Heart left ventricle (tissue), 16 donors: ENCODE data around the gene KRTAP12-4. TPM values are rescaled to one million over a fixed set of nuclear protein-coding genes. Genes with fewer than 3 reads are reported as not detected.

Experiments used
- ATAC-seq, 4 donors: fragments of 200-7000 bp; cut with Tn5 transposase; one replicate each; pipeline ENCODE4 v1.9.1; 2020 to 2022; ENCODE audit warnings: moderate library complexity in 4 of 4, mild to moderate bottlenecking in 3 of 4, moderate number of reproducible peaks in 1 of 4
- DNase-seq, 5 donors: peaks; one replicate each; pipeline ENCODE4 v3.0.0-alpha.2; 2020
- H3K27ac ChIP-seq, 12 donors: fragments of 200-600 bp; sonication (generic) in 4 of 12; one replicate each; pipeline versions ENCODE4 v1.5.0 to v1.8.0; 2016 to 2022; ENCODE audit warnings: mild to moderate bottlenecking in 2 of 12
- H3K27me3 ChIP-seq, 9 donors: fragments of 200-600 bp; sonication (generic) in 2 of 9; one replicate each; pipeline versions ENCODE4 v1.5.1 to v1.8.0; 2016 to 2022; ENCODE audit warnings: mild to moderate bottlenecking in 3 of 9
- H3K36me3 ChIP-seq, 9 donors: fragments of 200-600 bp; sonication (generic) in 2 of 9; one replicate each; pipeline versions ENCODE4 v1.5.0 to v1.8.0; 2018 to 2022; ENCODE audit warnings: mild to moderate bottlenecking in 2 of 9
- H3K4me1 ChIP-seq, 12 donors: fragments of 200-600 bp; sonication (generic) in 4 of 12; one replicate each; pipeline versions ENCODE4 v1.5.0 to v1.8.0; 2016 to 2022; ENCODE audit warnings: mild to moderate bottlenecking in 3 of 12
- H3K4me3 ChIP-seq, 12 donors: fragments of 200-600 bp; sonication (generic) in 4 of 12; one replicate each; pipeline versions ENCODE4 v1.5.0 to v1.8.0; 2017 to 2022; ENCODE audit warnings: mild to moderate bottlenecking in 9 of 12, moderate library complexity in 4 of 12
- H3K9me3 ChIP-seq, 12 donors: fragments of 200-600 bp; sonication (generic) in 4 of 12; one replicate each; pipeline versions ENCODE4 v1.5.0 to v1.8.0; 2016 to 2022; ENCODE audit warnings: mild to moderate bottlenecking in 1 of 12
- POLR2A ChIP-seq, 2 donors: fragments of 450-650 bp; IDR thresholded peaks; one replicate each; pipeline ENCODE4 v1.6.1; 2017; ENCODE audit warnings: antibody characterized with exemption in 2 of 2, mild to moderate bottlenecking in 2 of 2, moderate library complexity in 2 of 2
- WGBS, 4 donors: extraction: QIAGEN DNeasy Blood & Tissue Kit in 2 of 4; methylation state at CpG; one replicate each; pipeline versions ENCODE4 v1.1.5 to v1.1.7; 2013 to 2018; 5-methylcytosine and 5-hydroxymethylcytosine counted together
- intact Hi-C, 10 donors: fragments of 100-400 bp; cut with DNase I; formaldehyde crosslinking; loops; one replicate each; pipeline versions ENCODE4 v1.11.1 to v1.14.2; 2022
- polyA plus RNA-seq, 2 donors: library from polyadenylated mRNA; stranded (reverse); fragments of 200-250 nt; gene quantifications; one replicate each; pipeline ENCODE4 v1.2.3, GENCODE V29; 2013
- total RNA-seq, 9 donors: library from RNA; depleted of rRNA in 2 of 9; stranded (reverse); fragments of >200 nt in 2 of 9; fragmentation: NEBNext Ultra II Directional in 3 of 9; extraction: Animal tissue kit (Norgen Biotek cat#: 25700) in 3 of 9; gene quantifications; one replicate each; pipeline versions ENCODE4 v1.1.0 to v1.2.4, GENCODE V29; 2016 to 2023
- TF ChIP-seq, protein P1 (sequence below), 12 donors: fragments of 200-600 bp; sonication (generic) in 4 of 12; IDR thresholded peaks; one replicate each; pipeline versions ENCODE4 v1.5.0 to v1.8.0; 2018 to 2022; ENCODE audit warnings: antibody characterized with exemption in 12 of 12, mild to moderate bottlenecking in 5 of 12
- donor health status: ischemic (EF 13 %, LVEDD 7.1; RV severe dilation, severe dysfunction).
- donor health status: healthy with polysubstance abuse.
- donor health status: DM: no; HTN: yes; CAD: no.
- donor health status: DM: no; HTN: no; CAD: no.
- donor health status: ischemic (EF 25% LVEDD 6.9; RV normal size, moderate dysfunction).
- donor health status: ischemic (EF 25% LVEDD 5.7; RV mildly dilated, moderate dysfunction).
- donor health status: healthy.
- donor health status: DM: yes; HTN: yes; CAD: no.
- donor health status: ischemic (EF 35%, LVEDD 5.7; RV mildly dilated, moderate dysfunction).
- donor health status: nonischemic (EF 11% LVEDD 7.7; RV severe dilation, severe dysfunction).
- donor health status: DM: yes; HTN: yes; CAD: no.
- donor health status: PGD.
- donor health status: ischemic (EF 29% LVEDD 5.4; RV normal size, mild dysfunction).
- donor health status: nonischemic (EF 23%, LVEDD 6.1; RV moderate dilation, normal function).

KRTAP12-4 gene
- total and polyA plus RNA-seq, 11 donors: not detected

DNA sequence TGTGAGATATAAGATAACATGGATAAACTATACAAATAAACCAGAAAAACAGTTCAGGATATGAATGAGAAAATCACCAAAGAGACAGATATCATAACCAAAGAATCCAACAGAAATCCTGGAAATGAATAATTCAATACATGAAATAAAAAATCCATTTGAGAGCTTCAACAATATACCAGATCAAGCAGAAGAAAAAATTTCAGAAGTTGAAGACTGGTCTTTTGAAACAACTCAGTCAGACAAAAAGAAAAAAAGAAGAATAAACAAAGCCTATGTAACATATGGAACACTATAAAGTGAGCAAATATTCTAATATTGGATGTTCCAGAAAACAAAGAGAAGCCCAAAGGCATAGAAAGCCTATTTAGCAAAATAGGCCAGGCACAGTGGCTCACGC, 17.5 kb upstream of the KRTAP12-4 start:
- intact Hi-C loops: no loop called here

DNA sequence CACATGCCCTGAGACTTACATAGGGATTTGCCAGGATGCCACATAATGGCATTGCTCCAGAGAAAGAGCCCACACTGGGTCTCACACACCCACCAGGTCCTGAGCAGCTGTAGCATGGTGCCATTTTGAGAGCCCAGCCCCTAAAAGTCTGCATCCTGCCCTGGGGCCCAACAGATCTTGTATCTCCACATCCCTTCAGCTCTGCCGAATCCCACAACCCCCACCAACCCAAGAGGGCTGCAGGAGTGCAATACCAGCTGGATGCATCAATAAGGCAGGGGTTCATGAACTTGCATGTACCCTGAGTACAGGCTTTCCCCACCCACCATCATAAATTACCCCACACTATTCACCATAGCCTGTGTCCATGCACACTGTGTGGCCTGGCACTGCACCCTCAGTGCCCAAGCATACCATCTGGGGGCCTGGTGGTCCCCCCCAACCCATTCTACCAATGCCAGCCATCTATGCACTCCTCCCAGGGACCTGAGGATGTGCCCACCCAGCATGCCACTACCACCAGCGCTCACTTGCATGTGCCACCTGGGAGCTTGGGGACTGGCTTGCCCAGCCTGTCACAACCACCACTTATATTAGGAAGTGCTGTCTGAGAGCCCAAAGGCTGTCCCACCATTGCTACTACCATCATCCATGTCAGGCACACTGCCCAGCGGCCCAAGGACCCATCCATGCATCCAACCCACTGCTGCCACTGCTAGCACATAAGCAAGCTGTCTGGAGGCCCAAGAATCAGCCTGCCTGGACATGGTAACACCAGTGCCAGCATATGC, 16.4 kb upstream of the KRTAP12-4 start:
- H3K36me3 ChIP-seq: no peaks in the 10 kb centered on the region
- H3K4me1 ChIP-seq: no peaks in the 10 kb centered on the region
- no peak overlapping the region for H3K4me3 ChIP-seq
- H3K27ac ChIP-seq: no peak overlapping the region
- ATAC-seq (no peak), DNase-seq (no peak)
- WGBS, 4 donors: 67 to 85% (median 78%) methylated on average over 2 to 3 of the region's 3 CpGs
- peaks cover 0 to 43% (median 16%) of the 10 kb centered on the region in 12 donors for H3K9me3 ChIP-seq
- no peak for TF ChIP-seq POLR2A (IDR thresholded peaks at IDR 0.05)
- TF ChIP-seq, protein P1, sequence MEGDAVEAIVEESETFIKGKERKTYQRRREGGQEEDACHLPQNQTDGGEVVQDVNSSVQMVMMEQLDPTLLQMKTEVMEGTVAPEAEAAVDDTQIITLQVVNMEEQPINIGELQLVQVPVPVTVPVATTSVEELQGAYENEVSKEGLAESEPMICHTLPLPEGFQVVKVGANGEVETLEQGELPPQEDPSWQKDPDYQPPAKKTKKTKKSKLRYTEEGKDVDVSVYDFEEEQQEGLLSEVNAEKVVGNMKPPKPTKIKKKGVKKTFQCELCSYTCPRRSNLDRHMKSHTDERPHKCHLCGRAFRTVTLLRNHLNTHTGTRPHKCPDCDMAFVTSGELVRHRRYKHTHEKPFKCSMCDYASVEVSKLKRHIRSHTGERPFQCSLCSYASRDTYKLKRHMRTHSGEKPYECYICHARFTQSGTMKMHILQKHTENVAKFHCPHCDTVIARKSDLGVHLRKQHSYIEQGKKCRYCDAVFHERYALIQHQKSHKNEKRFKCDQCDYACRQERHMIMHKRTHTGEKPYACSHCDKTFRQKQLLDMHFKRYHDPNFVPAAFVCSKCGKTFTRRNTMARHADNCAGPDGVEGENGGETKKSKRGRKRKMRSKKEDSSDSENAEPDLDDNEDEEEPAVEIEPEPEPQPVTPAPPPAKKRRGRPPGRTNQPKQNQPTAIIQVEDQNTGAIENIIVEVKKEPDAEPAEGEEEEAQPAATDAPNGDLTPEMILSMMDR (IDR thresholded peaks at IDR 0.05): no peak
- intact Hi-C loops: no loop called here
- no peaks in the 10 kb centered on the region for H3K27me3 ChIP-seq

More for the DNA sequence above, 17.5 kb upstream of the KRTAP12-4 start:
- DNase-seq (no peak), ATAC-seq (no peak)
- H3K27me3 ChIP-seq: no peaks in the 10 kb centered on the region
- H3K36me3 ChIP-seq: no peaks in the 10 kb centered on the region
- no peak overlapping the region for H3K4me3 ChIP-seq
- H3K27ac ChIP-seq: no peak overlapping the region
- no peak for TF ChIP-seq POLR2A (IDR thresholded peaks at IDR 0.05)
- TF ChIP-seq, protein P1 (IDR thresholded peaks at IDR 0.05): no peak
- peaks cover 0 to 43% (median 16%) of the 10 kb centered on the region in 12 donors for H3K9me3 ChIP-seq
- no peaks in the 10 kb centered on the region for H3K4me1 ChIP-seq
- 94 to 100% (median 94%) methylated on average over 1 of the region's 1 CpG for WGBS, 4 donors

DNA sequence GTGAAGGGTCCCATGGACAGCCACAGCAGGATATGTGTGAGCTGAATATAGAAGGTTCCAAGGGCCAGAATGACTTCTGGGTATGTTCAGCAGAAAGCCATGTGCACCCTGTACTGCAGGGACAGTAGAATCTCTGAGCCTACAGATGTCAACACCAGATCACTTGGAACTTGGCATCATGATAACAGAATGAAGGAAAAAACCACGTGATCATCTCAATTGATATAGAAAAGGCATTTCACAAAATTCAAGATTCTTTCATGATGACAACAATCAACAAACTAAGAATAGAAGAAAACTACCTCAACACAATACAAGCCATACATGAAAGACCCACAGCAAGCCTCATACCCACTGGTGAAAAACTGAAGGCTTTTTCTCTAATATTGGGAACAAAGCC, 13.2 kb upstream of the KRTAP12-4 start:
- 63 to 78% (median 74%) methylated on average over 1 of the region's 1 CpG for WGBS, 4 donors
- H3K36me3 ChIP-seq: no peaks in the 10 kb centered on the region
- intact Hi-C loops: loop anchor here in 1 of 10 donors (10.0 kb wide), 1 partner anchor 57 kb away; no protein-coding TSS in a partner anchor

More for the DNA sequence above, 13.2 kb upstream of the KRTAP12-4 start:
- Histone ChIP-seq H3K4me1 (no peaks in the 10 kb centered on the region), H3K27ac (no peak overlapping the region), H3K27me3 (no peaks in the 10 kb centered on the region), H3K9me3 (peaks cover 0 to 29% (median 11%) of the 10 kb centered on the region in 12 donors), H3K4me3 (no peak overlapping the region)
- DNase-seq: no peak
- TF ChIP-seq, protein P1 (IDR thresholded peaks at IDR 0.05): no peak
- no peak for ATAC-seq
